Nephron (organoid): Measurements from ENCODE around the gene ADCY7.

ENCODE experiments used
- H3K27ac Mint-ChIP-seq, 3 experiments: 2 replicates each; pipeline ENCODE4 v1.8.0; 2020; ENCODE audit warnings: mixed read lengths in 3 of 3, mild to moderate bottlenecking in 2 of 3, moderate library complexity in 1 of 3
- H3K27me3 Mint-ChIP-seq: 2 replicates; pipeline ENCODE4 v1.8.0; 2021; ENCODE audit warnings: low read depth, mild to moderate bottlenecking, moderate library complexity, mixed read lengths
- H3K36me3 Mint-ChIP-seq: 2 replicates; pipeline ENCODE4 v1.8.0; 2020; ENCODE audit warnings: low read depth, mixed read lengths
- H3K4me1 Mint-ChIP-seq: 2 replicates; pipeline ENCODE4 v1.8.0; 2020; ENCODE audit warnings: mixed read lengths
- H3K4me3 Mint-ChIP-seq, 3 experiments: 2 replicates each; pipeline ENCODE4 v1.8.0; 2020; ENCODE audit warnings: mild to moderate bottlenecking in 3 of 3, mixed read lengths in 3 of 3, moderate library complexity in 2 of 3
- H3K9me3 Mint-ChIP-seq: 2 replicates; pipeline ENCODE4 v1.8.0; 2020; ENCODE audit warnings: mixed read lengths
- TF ChIP-seq, protein P1 (sequence below), 3 experiments: fragments of 200-600 bp; sonication (generic); IDR thresholded peaks; one replicate each; pipeline ENCODE4 v1.5.0; 2021; ENCODE audit warnings: antibody characterized with exemption in 3 of 3; ENCODE audit not compliant: unreplicated experiment in 3 of 3

The ADCY7 gene

DNA sequence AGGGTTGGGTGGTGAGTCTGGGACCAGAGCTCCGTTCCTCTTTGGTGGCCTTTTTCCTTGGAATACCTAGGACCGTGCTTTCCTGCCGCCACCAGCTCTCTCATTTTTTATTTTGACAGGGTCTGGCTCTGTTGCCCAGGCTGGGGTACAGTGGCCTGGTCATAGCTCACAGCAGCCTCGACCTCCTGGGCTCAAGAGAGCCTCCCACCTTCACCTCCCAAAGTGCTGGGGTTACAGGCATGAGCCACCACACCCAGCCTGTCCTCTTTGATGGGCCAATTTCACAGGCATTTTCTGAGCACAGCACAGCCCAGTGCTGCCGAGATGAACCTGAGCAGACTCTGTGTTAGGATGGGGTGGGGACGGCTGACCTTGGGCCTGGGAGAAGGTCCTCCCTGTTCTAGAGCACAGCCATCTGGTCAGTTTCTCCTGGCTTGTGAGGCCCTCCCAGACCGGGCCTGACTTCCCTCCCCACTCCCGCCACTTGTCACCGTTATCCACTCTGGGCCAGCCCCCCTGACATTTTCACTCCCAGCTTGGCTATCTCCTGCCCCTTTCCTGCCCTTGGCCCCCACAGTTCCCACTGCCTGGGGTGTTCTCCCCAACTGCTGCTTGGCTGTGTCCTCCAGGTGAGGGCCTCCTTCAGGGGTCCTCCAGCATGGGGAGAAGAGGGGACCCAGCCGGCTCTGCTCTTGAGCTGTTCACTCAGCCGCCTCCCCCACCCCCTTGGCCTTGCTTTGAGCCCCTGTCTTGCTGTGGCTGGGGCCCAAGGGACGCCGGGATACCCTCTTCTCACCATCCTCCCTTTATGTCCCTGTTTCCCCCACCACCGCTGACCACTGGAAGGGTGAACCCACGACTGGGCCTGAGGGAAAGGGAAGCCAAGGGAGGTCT is 5.0 kb downstream of the ADCY7 start:
- Mint-ChIP-seq H3K4me3 (no peak overlapping the region), H3K9me3 (no peaks in the 10 kb centered on the region), H3K4me1 (peaks cover 7% of the 10 kb centered on the region), H3K27ac (no peak overlapping the region), H3K27me3 (peaks cover 4% of the 10 kb centered on the region), H3K36me3 (no peaks in the 10 kb centered on the region)
- TF ChIP-seq, protein P1, sequence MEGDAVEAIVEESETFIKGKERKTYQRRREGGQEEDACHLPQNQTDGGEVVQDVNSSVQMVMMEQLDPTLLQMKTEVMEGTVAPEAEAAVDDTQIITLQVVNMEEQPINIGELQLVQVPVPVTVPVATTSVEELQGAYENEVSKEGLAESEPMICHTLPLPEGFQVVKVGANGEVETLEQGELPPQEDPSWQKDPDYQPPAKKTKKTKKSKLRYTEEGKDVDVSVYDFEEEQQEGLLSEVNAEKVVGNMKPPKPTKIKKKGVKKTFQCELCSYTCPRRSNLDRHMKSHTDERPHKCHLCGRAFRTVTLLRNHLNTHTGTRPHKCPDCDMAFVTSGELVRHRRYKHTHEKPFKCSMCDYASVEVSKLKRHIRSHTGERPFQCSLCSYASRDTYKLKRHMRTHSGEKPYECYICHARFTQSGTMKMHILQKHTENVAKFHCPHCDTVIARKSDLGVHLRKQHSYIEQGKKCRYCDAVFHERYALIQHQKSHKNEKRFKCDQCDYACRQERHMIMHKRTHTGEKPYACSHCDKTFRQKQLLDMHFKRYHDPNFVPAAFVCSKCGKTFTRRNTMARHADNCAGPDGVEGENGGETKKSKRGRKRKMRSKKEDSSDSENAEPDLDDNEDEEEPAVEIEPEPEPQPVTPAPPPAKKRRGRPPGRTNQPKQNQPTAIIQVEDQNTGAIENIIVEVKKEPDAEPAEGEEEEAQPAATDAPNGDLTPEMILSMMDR (IDR thresholded peaks at IDR 0.05; ENCODE audit: unreplicated experiment in 3 of 3), result no peak

- H3K27me3 Mint-ChIP-seq, result peaks cover 4% of the 10 kb centered on the region
- H3K9me3 Mint-ChIP-seq, result no peaks in the 10 kb centered on the region
- H3K4me1 Mint-ChIP-seq, result peaks cover under 1% of the 10 kb centered on the region
- H3K4me3 Mint-ChIP-seq, result no peak overlapping the region
- H3K27ac Mint-ChIP-seq, result no peak overlapping the region
- TF ChIP-seq, protein P1 (IDR thresholded peaks at IDR 0.05; ENCODE audit: unreplicated experiment in 3 of 3), result no peak
- H3K36me3 Mint-ChIP-seq, result no peaks in the 10 kb centered on the region
These were observed 5.8 kb downstream of the ADCY7 start for GRCh38 chr16:50272111-50272571.

DNA sequence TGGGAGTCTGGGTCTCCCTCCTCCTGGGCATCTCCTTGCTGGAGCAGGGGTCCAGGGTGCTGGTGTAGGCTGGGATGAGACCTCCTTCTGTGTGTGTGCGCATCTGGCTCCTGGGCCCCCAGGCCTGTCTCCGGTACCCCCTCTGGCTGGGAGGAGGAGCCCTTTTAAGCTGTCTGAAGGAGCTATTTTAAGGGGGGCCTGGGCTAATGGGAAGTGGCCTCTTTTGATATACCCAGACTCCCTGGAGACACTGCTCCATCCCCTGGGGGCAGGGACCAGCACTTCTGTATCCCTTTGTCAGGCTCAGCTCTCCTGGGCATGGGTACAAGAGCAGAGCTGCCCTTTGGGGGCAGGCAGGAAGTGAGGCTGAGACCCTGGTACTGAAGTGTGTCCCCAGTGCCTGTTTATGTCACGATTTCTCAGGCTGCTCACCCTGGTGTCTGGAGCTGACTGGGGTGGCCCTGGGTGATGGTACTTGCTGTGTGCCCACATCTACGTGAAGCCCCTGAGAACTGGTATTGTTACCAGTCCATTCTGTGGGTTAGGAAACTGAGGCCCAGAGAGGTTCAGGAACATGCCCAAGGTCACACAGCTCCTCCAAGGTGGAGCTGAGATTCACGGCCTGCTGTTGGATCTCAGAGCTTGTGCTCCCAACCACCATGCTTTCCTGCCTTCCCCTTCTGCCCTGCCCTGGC is 6.5 kb downstream of the ADCY7 start:
- H3K4me3 Mint-ChIP-seq, result no peak overlapping the region
- H3K9me3 Mint-ChIP-seq, result no peaks in the 10 kb centered on the region
- TF ChIP-seq, protein P1 (IDR thresholded peaks at IDR 0.05; ENCODE audit: unreplicated experiment in 3 of 3), result no peak
- no peak overlapping the region for H3K27ac Mint-ChIP-seq
- no peaks in the 10 kb centered on the region for H3K4me1 Mint-ChIP-seq
- H3K27me3 Mint-ChIP-seq, result peaks cover 4% of the 10 kb centered on the region
- H3K36me3 Mint-ChIP-seq, result no peaks in the 10 kb centered on the region

- no peak overlapping the region for H3K27ac Mint-ChIP-seq
- H3K4me1 Mint-ChIP-seq, result no peaks in the 10 kb centered on the region
- TF ChIP-seq, protein P1 (IDR thresholded peaks at IDR 0.05; ENCODE audit: unreplicated experiment in 3 of 3), result no peak
- H3K36me3 Mint-ChIP-seq, result no peaks in the 10 kb centered on the region
- peaks cover 4% of the 10 kb centered on the region for H3K27me3 Mint-ChIP-seq
- peaks cover 1% of the 10 kb centered on the region for H3K9me3 Mint-ChIP-seq
- H3K4me3 Mint-ChIP-seq, result no peak overlapping the region
These were observed 7.0 kb downstream of the ADCY7 start for GRCh38 chr16:50273382-50273690.

- Mint-ChIP-seq H3K27me3 (peaks cover 4% of the 10 kb centered on the region), H3K4me1 (no peaks in the 10 kb centered on the region), H3K4me3 (no peak overlapping the region), H3K36me3 (no peaks in the 10 kb centered on the region), H3K9me3 (peaks cover 3% of the 10 kb centered on the region), H3K27ac (no peak overlapping the region)
- TF ChIP-seq, protein P1 (IDR thresholded peaks at IDR 0.05; ENCODE audit: unreplicated experiment in 3 of 3), result no peak
These were observed 7.6 kb downstream of the ADCY7 start for GRCh38 chr16:50273888-50274325.
